Activated T-cell treated with anti-CD3 and anti-CD28 coated beads, Interleukin-2, amount 50 U/mL, for 24 hours (primary cell): ENCODE data around the gene AFDN.

Experiments used
- DNase-seq: peaks from one replicate; pipeline ENCODE4 v3.0.0-alpha.2; 2020
- H3K27ac Mint-ChIP-seq: 2 replicates; pipeline ENCODE4 v1.8.0; 2020; ENCODE audit warnings: mild to moderate bottlenecking, mixed read lengths
- H3K27me3 Mint-ChIP-seq: 2 replicates; pipeline ENCODE4 v1.8.0; 2020; ENCODE audit warnings: mixed read lengths
- H3K36me3 Mint-ChIP-seq: 2 replicates; pipeline ENCODE4 v1.8.0; 2020; ENCODE audit warnings: low read depth, mixed read lengths
- H3K4me1 Mint-ChIP-seq: 2 replicates; pipeline ENCODE4 v1.8.0; 2020; ENCODE audit warnings: low read depth, mixed read lengths
- H3K4me3 Mint-ChIP-seq: 2 replicates; pipeline ENCODE4 v1.8.0; 2020; ENCODE audit warnings: mild to moderate bottlenecking, moderate library complexity, mixed read lengths
- H3K9me3 Mint-ChIP-seq: 2 replicates; pipeline ENCODE4 v1.8.0; 2020; ENCODE audit warnings: mixed read lengths

Gene AFDN

DNA sequence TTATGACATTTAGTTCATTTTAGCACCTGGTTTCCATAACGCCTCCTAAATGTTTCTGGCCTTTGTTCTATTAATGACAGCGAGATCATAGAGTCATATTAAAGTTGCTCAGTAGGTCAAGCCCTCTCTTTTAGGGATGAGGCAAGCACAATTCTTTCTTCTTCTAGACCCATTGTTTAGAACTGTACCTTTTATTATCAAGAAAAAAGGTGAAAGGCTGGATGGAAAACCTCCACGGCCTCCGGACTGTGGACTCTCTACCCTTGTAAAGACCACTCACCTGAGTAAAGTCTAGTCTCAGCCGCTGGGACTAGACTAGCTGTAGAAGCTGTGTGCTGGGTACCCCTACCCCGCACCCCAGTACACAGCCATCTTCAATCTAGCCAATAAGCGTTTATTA is 6.0 kb upstream of the AFDN start:
- Mint-ChIP-seq H3K4me3 (no peak overlapping the region), H3K9me3 (no peaks in the 10 kb centered on the region), H3K4me1 (peaks cover 5% of the 10 kb centered on the region), H3K36me3 (no peaks in the 10 kb centered on the region), H3K27me3 (peaks cover 72% of the 10 kb centered on the region), H3K27ac (no peak overlapping the region)
- DNase-seq = no peak

DNA sequence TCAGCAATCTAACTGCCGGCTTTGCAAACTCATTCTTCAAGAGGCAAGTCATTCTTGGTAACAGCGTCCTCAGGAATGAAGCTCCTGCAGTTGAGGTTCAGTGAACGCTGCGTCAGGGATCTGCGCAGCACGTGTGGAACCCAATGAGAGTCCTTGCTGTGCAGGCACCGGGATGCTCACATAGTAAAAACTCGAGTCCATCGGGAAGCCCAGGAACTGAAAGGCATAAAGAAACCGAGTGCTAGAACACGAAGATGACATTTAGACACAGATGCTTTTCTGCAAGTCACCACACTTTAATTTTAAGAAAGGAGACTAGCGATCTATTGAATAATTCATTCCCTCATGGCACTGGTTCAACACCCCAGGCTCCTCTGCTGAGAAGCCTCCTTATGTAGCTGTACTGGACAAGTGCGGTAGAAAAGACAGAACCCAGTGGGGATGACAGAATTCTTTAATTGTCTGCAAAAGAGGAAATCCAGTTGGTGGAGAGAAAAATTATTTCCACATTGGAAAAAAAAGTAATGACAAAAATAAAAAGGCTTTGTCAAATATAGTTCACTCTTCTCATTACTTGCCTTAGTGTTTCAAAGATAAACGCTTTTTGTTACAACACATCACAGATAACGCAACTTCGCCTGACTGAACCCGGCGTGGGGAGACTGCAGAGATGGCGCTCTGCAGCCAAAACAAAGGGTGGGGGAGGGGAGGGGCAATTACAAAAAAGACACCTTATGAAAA is 1.9 kb upstream of the AFDN start:
- H3K4me3 Mint-ChIP-seq = peak overlapping the region; percentile 5
- H3K36me3 Mint-ChIP-seq = peaks cover 3% of the 10 kb centered on the region
- no peak for DNase-seq
- H3K27me3 Mint-ChIP-seq = peaks cover 74% of the 10 kb centered on the region
- H3K27ac Mint-ChIP-seq = no peak overlapping the region
- H3K9me3 Mint-ChIP-seq = no peaks in the 10 kb centered on the region
- H3K4me1 Mint-ChIP-seq = peaks cover 22% of the 10 kb centered on the region

DNA sequence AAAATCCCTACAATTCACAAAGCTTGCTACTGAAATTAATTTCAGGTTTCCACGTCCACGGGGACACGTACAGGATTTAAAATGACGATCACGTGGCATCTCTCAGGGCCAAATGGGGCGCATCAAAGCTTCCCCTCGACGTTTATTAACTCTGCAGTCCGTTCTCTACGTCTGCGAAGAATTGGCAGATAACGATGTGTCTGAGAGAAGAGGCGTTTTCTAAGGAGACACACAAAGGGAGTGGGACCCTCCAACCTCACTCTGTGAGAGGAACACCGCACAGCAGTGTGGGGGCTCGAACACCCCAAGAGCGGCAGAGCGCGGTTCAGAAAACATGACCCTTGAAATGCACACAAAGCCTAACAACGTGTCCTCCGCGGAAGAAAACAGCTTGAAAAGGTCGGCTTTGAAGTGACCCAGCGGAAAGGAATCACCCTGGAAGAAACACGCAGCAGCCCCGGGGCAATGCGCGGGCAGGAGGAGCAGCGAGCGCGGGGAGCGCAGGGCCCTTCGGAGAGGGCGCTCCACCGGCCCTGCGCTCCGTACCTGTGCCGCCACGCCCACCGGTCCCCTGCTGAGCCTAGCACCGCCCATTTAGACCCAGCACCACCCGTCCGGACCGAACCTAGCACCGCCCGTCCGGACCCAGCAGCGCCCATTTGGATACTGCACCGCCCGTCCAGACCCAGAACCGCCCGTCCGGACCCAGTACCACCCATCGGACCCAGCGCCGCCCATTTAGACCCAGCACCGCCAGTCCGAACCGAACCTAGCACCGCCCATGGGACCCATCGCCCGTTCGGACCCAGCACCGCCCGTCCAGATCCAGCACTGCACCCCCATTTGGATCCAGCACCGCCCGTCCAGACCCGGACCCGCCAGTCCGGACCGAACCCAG is 1.1 kb upstream of the AFDN start:
- Mint-ChIP-seq H3K4me1 (peaks cover 25% of the 10 kb centered on the region), H3K36me3 (peaks cover 3% of the 10 kb centered on the region), H3K4me3 (peak overlapping the region; percentile 83), H3K27me3 (peaks cover 77% of the 10 kb centered on the region), H3K27ac (no peak overlapping the region), H3K9me3 (no peaks in the 10 kb centered on the region)
- peak; percentile 44 for DNase-seq

- Mint-ChIP-seq H3K27me3 (peaks cover 79% of the 10 kb centered on the region), H3K9me3 (no peaks in the 10 kb centered on the region), H3K36me3 (peaks cover 3% of the 10 kb centered on the region), H3K4me1 (peaks cover 30% of the 10 kb centered on the region), H3K27ac (peak overlapping the region; percentile 44), H3K4me3 (peak overlapping the region; percentile 83)
- peak; percentile 74 for DNase-seq
Measured at GRCh38 chr6:167826230-167826895, 348 bp upstream of the AFDN start.

- Mint-ChIP-seq H3K27me3 (peaks cover 79% of the 10 kb centered on the region), H3K4me1 (peaks cover 39% of the 10 kb centered on the region), H3K4me3 (peak overlapping the region; percentile 80), H3K27ac (peak overlapping the region; percentile 64), H3K9me3 (no peaks in the 10 kb centered on the region), H3K36me3 (peaks cover 3% of the 10 kb centered on the region)
- peak; percentile 54 for DNase-seq
Measured at GRCh38 chr6:167827583-167828324, 1.0 kb downstream of the AFDN start.

DNA sequence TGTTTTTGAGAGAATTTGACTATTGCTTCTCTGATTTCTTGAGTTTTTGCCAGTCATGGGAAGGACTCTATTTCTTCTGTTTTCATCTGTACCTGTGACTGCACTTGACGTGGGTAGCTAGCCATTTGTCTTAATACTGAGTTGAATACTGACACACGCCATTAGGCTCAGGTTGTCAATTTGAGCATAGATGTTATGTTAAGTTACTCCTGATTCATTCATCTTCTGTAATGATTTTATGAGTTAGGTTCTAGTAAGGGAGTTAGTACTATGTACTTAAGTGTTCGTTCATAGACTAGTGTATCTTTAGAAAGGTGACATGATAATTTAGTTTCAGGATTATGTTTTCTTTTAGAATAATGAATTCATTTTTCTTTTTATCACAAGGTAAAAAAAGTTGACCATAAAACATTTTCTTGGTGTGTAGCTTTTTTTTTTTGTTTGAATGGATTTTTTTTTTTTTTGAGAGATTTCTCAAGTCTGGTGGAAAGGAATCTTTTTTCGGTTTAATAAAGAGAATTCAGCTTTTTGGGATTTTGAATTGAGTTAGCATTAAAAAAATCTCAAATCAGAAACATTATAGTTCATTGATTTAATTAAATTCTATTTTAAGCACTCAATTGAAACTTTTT is 1.7 kb downstream of the AFDN start:
- Mint-ChIP-seq H3K4me1 (peaks cover 45% of the 10 kb centered on the region), H3K9me3 (no peaks in the 10 kb centered on the region), H3K36me3 (peaks cover 3% of the 10 kb centered on the region), H3K27me3 (peaks cover 84% of the 10 kb centered on the region), H3K27ac (no peak overlapping the region), H3K4me3 (peak overlapping the region; percentile 80)
- DNase-seq = no peak

- no peak for DNase-seq
- peaks cover 47% of the 10 kb centered on the region for H3K4me1 Mint-ChIP-seq
- peaks cover 83% of the 10 kb centered on the region for H3K27me3 Mint-ChIP-seq
- H3K36me3 Mint-ChIP-seq = peaks cover 3% of the 10 kb centered on the region
- no peak overlapping the region for H3K27ac Mint-ChIP-seq
- no peaks in the 10 kb centered on the region for H3K9me3 Mint-ChIP-seq
- H3K4me3 Mint-ChIP-seq = no peak overlapping the region
Measured at GRCh38 chr6:167829513-167829912, 2.8 kb downstream of the AFDN start.

DNA sequence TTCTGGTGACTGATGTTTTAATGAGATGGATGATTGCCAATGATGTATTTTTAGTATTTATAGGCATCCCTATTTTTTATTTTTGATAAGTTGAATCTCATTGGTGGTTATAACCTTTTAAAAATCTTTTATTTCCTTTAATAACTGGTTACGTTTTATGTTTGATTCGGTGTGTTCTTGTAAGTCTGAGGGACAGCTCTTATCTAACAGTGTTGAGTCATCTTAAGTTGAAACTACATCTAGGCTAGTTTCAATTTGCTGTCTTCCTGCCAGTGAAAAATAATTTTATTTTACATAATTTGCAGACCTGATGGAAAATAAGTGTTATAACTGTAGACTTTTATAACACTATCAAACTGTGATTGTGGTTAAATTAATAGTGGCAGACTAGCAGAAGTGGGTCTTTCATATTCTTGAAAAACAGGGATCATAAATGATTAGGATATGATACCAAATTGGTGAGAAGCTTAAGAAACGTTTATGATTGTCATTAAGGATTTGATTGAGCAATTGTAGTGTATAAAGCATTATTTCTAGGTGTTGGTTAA is 4.6 kb downstream of the AFDN start:
- no peak for DNase-seq
- peaks cover 39% of the 10 kb centered on the region for H3K4me1 Mint-ChIP-seq
- peaks cover 79% of the 10 kb centered on the region for H3K27me3 Mint-ChIP-seq
- H3K36me3 Mint-ChIP-seq = peaks cover 3% of the 10 kb centered on the region
- no peak overlapping the region for H3K4me3 Mint-ChIP-seq
- no peak overlapping the region for H3K27ac Mint-ChIP-seq
- no peaks in the 10 kb centered on the region for H3K9me3 Mint-ChIP-seq

- H3K36me3 Mint-ChIP-seq = peaks cover 1% of the 10 kb centered on the region
- peak overlapping the region; percentile 3 for H3K4me3 Mint-ChIP-seq
- no peaks in the 10 kb centered on the region for H3K9me3 Mint-ChIP-seq
- H3K27me3 Mint-ChIP-seq = peaks cover 77% of the 10 kb centered on the region
- H3K4me1 Mint-ChIP-seq = peaks cover 35% of the 10 kb centered on the region
- H3K27ac Mint-ChIP-seq = no peak overlapping the region
- no peak for DNase-seq
Measured at GRCh38 chr6:167832497-167833395, 6.0 kb downstream of the AFDN start.

GRCh38 chr6:167833396-167833763 is 6.7 kb downstream of the AFDN start:
- Mint-ChIP-seq H3K4me3 (peak overlapping the region; percentile 3), H3K36me3 (no peaks in the 10 kb centered on the region), H3K4me1 (peaks cover 29% of the 10 kb centered on the region), H3K9me3 (no peaks in the 10 kb centered on the region), H3K27me3 (peaks cover 76% of the 10 kb centered on the region), H3K27ac (no peak overlapping the region)
- no peak for DNase-seq

DNA sequence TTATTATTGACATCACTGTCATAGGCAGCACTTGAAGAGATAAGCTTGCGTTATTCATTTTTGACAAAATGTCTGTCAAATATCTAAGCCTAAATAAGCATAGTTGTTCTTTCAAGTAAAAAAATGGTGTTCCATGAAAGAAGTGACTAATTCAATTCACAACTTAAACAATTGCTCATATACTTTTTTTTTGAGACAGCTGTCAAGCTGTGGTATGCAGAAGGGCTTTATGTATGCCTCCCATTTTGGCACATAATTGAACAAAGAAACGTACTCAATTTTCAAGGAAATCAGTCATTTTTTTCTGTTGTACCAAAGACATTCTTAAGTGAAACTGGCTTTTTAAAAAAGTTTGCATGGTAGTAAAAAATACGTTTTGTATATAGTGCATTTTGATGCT is 8.5 kb downstream of the AFDN start:
- Mint-ChIP-seq H3K36me3 (no peaks in the 10 kb centered on the region), H3K9me3 (no peaks in the 10 kb centered on the region), H3K4me3 (no peak overlapping the region), H3K27me3 (peaks cover 58% of the 10 kb centered on the region), H3K27ac (no peak overlapping the region), H3K4me1 (peaks cover 26% of the 10 kb centered on the region)
- DNase-seq = no peak

GRCh38 chr6:167836721-167837120 is 10.0 kb downstream of the AFDN start:
- peaks cover 44% of the 10 kb centered on the region for H3K27me3 Mint-ChIP-seq
- no peaks in the 10 kb centered on the region for H3K36me3 Mint-ChIP-seq
- no peak for DNase-seq
- no peak overlapping the region for H3K4me3 Mint-ChIP-seq
- H3K27ac Mint-ChIP-seq = no peak overlapping the region
- peaks cover 16% of the 10 kb centered on the region for H3K4me1 Mint-ChIP-seq
- H3K9me3 Mint-ChIP-seq = no peaks in the 10 kb centered on the region

DNA sequence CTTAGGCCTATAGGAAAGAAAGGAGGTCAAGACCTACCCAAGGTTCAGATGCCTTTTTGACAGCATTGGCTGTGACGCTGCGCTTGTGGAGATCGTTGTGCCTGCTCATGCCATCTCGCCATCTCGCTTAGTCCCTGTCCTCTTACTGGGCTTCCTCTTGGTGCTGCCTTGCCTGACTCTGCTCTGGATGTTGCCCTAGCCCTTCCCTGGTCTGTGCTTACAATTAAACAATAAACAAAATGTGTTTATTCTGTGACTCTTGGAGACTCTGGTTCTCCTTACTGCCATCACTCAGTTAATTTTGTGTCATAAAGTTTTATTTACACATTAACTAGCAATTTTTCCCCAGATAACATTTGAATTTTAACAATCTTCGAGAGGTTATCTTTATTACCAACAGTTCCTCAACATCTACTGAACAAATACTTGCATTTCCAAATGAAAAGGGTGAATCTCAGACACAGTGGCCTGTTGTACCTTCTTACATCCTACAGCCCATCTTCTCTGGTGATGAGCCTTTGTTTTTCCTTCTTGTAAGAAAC is 11.6 kb downstream of the AFDN start:
- no peak for DNase-seq
- Mint-ChIP-seq H3K9me3 (no peaks in the 10 kb centered on the region), H3K27ac (no peak overlapping the region), H3K36me3 (no peaks in the 10 kb centered on the region), H3K27me3 (peaks cover 38% of the 10 kb centered on the region), H3K4me3 (no peak overlapping the region), H3K4me1 (peaks cover 7% of the 10 kb centered on the region)
